Stimulated activated naive CD8-positive, alpha-beta T cell treated with anti-CD3 and anti-CD28 coated beads, Interleukin-15, Interleukin-2, amounts not matched to agents 100 U/mL and 50 U/mL, for 24 hours (primary cell): ENCODE data around the gene LCP2.

Experiments used
- ATAC-seq: fragments of 150-1000 bp; cut with Tn5 transposase; one replicate; pipeline ENCODE4 v1.10.0; 2021
- DNase-seq: peaks from one replicate; pipeline ENCODE4 v3.0.0; 2021

Gene LCP2

DNA sequence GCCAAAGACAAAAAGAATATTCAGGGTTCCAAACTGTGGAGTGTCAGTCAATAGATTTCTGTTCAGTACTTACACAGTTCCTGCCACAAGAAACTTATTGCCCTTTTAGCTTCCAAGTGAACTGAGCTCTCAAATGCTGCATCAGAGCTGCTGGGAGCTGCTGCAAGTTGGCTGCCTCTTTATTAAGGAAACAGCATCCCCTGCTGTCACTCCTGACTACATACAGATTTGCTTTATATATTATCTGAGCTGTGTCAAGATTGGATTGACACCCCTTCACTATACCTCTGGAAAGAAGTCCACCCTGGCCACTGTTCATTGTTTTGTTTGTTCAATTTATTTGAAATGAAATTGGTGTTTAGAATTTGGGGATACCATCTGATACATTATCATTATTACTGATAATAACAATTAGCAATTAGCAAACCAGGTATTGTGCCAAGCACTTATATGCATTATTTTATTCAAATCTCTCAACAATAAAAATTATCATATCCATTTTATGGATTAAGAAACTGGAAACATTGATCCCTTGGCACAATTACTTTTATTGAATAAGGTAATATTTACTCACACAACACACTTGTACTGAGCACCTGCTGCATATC is 81.2 kb downstream of the LCP2 start:
- no peak for DNase-seq
- no peak for ATAC-seq

DNA sequence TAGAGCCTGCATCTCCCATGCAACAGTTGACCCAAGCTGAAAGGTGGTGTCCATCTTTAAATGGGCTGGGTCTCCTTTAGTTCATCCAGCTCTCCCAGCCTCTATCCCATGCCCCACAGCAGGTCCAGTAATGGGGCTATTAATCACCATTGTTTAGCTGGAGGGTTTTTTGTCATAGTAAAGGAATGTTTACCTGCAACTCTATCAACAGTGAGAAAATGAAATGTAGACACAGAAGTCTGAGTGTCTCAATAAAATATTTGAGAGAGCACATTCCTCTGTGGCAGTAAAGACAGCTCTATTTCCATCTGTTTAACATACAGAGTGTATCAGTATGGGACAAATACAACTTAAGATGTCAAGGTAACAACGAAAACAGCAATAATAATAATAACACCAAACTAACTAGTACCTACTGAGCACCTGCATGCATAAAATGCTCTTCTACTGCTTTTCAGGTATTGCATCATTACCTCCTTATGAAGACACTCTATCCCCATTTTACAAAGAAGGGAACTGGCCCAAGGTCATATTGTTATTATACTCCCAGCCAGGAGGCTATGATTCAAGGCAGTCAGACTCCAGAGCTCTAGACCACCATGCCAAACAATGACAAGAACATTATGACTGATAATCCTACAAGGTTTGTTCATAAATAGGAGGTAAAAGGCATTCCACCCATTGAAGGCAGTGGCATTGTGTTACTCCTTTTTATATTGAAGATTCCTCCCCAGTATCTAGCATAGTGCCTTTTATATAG is 85.8 kb downstream of the LCP2 start:
- ATAC-seq: no peak
- DNase-seq: no peak

DNA sequence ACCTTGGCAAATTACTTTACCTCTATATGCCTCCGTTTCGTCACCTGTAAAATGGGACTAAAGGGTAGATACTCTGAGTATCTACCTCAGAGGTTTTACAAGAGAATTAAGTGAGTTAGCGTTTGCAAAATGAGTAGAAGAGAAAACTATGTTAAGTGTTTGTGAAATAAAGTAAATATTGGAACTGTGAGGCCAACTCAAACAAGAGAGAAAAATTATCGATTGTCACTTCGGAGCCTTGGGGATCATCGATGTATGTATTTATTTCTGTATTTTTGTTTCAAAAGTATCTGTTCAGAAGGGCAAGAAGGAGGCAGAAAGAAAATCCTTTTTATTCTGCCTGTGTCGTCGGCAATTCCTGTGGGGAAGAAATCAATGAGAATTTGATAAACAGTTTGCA is 90.6 kb downstream of the LCP2 start:
- DNase-seq: no peak
- ATAC-seq: no peak

- ATAC-seq: no peak
- DNase-seq: no peak
These were observed 91.4 kb downstream of the LCP2 start for GRCh38 chr5:170206216-170206615.

DNA sequence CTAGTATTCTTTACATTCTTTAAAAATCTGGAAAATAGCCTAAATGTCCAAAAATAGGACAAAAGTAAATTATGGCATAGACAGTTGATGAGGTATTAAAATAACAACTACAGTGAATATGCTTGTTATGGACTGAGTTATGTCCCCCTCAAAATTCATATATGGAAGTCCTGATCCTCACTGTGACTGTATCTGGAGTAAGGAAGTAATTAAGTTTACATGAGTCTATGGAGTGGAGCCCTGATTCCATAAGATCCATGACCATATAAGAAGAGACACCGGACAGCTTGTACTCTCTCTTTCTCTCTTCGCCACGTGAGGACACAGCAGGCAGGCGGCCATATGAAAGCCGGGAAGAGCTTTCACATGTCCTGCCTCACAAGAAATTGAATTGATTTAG is 93.4 kb downstream of the LCP2 start:
- DNase-seq: no peak

DNA sequence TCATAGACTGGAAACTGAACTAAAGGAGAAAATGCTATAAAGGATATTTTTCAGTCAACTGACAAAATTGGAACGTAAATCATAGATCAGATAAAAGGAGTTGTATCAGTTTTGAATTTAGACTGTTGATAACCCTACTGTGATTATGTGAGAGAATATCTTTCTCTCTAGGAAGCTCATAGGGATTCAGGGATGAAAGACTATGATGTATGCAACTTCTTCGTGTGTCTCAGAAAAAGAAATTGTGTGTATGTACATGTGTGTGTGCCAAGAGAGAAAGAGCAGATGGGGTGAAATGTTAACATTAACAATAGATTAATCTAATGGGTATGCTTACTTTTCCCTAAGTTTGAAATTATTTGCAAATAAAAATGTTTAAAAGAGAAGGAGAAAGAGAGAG is 95.5 kb downstream of the LCP2 start:
- DNase-seq: no peak
- no peak for ATAC-seq

More for the DNA sequence above, 93.4 kb downstream of the LCP2 start:
- no peak for ATAC-seq

DNA sequence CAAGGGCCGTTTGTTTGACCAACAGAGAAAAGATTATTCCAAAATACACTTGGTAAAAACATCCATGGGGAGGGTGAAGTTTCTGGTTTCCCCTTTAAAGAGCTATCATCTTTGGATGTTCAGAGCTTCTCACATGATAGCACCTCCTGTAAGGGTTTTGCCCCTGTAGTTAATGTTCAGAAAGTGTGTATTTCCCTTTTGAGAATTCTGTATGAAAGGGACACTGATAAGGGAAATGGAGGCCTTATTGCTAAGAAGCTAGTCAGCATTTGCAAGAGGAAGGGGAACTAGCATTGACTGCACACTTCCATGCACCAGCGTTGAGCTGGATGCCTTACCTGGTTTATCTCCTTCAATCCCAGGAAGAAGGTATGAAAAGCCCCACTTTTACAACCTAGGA is 96.3 kb downstream of the LCP2 start:
- ATAC-seq: no peak
- DNase-seq: no peak

DNA sequence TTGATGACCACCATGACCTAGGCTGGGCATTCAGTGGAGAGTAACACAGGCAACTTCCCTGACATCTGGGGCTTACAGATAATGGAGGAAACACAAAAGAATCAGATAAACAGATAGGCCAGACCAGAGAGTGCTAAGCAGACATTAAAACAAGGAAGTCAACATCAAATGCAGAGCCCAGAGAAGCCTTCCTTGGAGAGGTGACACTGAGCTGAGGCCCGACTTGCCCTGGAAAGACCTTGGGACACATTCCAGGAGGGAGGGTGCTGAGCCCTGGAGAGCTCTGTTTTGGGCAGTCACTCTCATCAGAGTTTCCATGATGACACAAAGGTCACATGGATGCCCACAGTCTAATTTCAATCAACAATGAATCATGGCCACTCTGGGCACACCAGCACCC is 96.7 kb downstream of the LCP2 start:
- DNase-seq: no peak
- ATAC-seq: no peak
